CD4-positive, alpha-beta T cell treated with Interleukin-17A for 1 hour (primary cell): ENCODE measurements around the gene FLII.

ENCODE experiments used
- DNase-seq: peaks from one replicate; pipeline ENCODE4 v3.0.0-alpha.2; 2020

The FLII gene

DNA sequence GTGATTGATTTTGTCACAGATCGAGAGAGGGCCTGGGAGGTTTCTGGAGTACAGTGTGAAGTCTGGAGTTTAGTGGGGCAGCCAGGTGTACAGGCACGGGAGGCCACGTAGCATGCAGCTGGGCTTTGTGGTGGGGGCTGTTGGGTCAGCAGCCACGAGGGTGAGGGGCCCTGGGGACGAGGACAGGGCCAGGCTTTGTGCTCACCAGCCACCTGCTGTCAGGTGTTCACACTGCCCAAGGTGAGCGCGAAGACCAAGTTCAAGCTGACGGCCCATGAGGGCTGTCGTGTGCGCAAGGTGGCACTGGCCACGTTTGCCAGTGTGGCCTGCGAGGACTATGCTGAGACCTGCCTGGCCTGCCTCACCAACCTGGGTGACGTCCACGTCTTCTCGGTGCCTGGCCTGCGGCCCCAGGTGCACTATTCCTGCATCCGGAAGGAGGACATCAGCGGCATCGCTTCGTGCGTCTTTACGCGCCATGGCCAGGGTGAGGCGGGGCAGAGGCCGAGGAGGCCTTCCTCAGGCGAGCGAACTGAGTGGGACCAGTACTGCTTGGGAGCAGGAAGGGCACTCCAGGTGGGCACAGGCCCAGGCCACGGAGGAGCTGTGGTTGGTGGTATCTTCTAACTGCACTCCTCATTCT lies 17.2 kb downstream of the FLII start:
- DNase-seq = no peak

DNA sequence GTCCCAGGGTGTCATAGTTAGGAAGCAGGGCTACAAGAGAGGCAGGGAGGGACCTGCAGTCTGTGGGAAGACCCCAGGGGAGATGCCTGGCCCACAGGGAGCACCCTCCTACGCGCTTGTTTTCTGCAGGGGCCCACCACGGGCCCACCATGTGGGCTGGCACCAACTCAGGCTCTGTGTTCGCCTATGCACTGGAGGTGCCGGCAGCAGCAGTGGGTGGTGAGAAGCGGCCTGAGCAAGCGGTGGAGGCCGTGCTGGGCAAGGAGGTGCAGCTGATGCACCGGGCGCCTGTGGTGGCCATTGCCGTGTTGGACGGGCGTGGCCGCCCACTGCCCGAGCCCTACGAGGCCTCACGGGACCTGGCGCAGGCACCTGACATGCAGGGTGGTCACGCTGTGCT lies 18.1 kb downstream of the FLII start:
- no peak for DNase-seq

DNA sequence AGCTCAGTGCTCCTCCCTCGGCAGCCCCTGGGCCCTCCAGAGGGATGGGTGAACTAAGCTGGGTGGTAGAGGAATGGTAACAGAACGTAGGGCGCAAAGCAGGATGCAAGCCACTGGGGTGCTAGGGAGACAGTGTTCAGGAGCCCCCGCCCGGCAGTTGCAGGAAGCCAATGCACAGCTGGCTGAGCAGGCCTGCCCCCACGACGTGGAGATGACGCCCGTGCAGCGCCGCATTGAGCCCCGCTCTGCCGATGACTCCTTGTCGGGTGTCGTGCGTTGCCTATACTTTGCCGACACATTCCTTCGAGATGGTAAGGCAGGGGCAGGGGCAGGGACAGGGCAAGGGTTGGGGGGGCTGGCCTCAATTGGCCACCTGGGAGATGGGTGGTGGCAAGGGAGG lies 20.2 kb downstream of the FLII start:
- no peak for DNase-seq

DNA sequence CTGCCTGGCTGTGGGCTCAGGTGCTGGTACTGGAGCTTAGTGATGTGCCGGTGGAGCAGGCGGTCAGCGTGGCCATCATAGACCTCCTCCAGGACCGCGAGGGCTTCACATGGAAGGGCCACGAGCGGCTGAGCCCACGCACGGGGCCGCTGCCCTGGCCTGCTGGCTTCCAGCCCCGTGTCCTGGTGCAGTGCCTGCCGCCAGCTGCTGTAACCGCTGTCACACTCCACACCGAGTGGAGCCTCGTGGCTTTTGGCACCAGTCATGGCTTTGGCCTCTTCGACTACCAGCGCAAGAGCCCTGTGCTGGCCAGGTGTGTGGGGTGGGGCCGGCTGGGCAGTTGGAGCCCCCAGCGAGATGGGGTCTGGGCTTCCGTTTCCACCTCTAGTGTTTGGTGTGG lies 21.1 kb downstream of the FLII start:
- no peak for DNase-seq

DNA sequence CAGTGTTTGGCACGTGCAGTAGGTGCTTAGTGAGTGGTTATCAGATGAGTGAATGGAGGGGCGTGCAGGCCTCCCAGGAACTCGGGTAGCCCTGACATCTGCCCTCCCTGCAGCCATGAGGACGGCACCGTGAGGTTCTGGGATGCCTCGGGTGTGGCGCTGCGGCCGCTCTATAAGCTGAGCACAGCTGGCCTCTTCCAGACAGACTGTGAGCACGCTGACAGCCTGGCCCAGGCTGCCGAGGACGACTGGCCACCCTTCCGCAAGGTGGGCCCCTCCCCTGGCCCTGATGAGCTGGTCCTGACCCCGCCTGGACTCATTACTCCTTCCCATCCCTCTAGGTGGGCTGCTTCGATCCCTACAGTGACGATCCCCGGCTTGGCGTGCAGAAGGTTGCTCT lies 22.0 kb downstream of the FLII start:
- no peak for DNase-seq

DNA sequence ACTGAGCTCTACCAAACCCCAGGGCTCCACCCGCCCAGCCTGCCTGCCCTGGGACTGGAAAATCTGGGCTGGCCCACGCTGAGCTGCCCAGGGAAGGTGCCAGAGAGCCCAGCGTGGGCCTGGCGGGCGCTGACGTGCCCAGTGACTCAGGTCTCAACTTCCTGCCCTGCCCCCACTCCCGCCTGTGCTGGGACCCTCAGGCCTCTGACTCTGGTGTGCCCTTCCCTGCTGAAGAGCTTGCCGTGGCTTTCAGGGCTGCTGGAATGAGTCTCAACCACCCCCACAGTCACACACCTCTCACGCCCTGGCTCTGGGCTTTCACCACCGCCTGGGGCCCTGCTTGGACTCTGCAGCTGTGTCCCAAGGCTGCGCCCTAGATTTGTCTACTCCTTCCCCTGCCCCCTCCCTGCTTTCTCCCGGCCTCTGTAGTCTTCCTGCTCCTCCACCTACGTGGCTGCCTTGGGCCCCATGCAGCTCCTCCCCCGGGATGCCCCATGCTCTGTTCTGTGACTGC lies 22.7 kb downstream of the FLII start:
- DNase-seq = no peak

DNA sequence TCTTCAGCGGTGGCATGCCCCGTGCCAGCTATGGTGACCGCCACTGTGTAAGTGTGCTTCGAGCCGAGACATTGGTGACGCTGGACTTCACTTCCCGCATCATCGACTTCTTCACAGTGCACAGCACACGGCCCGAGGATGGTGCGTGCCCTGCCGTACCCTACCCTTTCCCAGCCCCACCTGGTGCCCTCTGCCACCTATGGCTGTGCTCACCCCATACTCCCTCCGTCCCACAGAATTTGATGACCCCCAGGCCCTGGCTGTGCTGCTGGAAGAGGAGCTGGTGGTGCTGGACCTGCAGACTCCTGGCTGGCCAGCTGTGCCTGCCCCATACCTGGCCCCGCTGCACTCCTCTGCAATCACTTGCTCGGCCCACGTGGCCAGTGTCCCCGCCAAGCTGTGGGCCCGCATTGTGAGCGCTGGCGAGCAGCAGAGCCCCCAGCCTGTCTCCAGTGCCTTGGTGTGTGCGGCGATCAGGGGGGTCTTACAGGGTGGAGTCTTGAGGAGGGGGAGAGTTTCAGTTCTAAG lies 23.6 kb downstream of the FLII start:
- no peak for DNase-seq

DNA sequence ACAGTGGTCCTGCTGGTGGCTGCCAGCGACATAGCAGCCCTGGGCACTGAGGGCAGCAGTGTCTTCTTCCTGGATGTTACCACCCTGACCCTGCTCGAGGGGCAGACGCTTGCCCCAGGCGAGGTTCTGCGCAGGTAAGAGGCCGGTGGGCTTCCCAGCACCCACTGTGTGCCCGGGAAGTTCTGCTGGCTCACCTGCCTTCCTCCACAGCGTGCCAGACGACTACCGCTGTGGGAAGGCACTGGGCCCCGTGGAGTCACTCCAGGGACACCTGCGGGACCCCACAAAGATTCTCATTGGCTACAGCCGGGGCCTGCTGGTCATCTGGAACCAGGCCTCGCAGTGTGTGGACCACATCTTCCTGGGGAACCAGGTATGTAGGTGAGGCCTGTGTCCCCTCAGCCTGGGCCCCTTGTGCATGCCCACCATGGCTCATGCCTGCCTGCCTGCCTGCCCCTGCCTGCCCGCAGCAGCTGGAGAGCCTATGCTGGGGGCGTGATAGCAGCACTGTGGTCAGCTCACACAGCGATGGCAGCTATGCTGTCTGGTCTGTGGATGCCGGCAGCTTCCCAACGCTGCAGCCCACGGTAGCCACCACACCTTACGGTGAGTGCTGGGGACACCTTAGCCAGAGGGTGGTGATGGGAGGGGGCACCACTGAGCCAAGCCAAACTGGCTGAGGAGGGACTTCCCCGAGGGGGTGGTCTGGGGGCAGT lies 24.6 kb downstream of the FLII start:
- DNase-seq = no peak

DNA sequence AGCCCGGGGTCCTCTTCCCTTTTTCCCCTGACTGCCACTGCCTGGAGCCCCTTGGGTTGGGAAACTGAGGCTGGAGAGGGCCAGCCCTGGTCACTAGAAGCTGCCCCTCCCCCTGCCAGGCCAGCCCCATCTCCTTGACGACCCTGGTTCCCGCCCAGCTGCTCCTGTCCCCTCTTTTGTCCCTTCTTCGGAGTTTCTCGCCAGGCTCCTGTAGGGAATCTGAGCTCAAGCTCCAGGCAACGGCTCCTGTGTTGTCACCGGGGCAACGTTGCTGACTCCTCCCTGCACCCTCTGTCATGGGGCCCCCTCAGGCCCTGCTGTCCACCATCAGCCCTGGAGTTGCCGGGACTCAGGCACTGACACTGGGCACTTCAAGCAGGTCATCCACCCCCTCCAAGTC lies 27.4 kb downstream of the FLII start:
- DNase-seq = no peak

DNA sequence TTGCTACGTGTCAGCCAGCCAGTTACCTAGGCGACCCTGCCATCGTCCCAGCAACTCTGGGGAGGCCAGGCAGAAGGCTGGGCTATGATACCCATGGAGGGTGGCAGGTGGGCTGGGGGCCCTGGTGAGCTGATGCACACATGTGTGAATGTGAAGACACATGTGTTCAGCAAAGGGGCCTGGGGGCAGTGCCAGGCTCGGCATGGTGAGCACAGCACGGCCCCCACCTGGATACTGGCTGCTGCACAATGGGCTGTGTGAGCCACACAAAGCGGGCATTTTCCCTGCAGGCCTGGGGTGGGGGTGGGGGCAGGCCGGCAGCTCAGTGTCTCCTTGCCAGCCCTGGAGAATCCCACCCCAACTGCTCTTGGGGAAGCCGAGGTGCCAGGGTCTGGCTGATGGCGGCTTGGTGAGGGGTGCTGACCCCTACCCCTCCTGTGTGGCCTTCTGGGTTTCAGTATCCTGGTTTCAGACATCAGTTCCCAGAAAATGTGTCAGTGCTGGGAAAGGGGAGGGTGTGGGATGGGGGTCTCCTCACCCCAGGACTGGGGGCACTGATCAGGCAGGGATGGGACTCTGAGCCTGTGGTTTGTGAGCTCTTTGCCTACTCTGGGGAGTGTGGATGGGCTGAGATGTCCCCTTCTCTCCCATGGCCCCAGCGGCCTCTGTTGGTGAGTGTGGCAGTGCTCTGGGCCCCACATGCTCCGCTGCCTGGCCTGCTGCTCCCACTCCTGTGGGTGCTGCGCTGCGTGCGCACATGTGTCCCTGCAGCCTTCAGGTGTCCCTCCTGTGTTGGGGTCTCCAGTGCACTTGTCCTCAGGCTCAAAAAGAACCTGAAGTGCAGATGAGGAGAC lies 28.0 kb downstream of the FLII start:
- no peak for DNase-seq

DNA sequence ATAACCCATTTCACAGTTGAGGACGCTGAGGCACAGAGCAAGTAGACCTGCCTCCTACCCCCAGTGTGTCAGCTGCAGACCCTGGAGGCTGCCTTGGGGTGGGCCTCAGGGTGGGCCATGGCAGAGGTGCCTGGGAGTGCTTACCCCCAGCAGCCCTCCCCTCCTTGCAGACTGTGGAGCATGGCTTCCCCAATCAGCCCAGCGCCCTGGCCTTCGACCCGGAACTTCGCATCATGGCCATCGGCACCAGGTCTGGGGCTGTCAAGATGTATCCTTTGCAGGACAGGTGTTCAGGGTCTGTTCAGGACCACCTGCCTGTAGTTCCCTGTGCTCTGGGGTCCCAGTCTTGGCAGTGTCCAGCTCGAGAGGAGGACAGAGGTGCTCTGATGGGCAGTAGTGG lies 28.8 kb downstream of the FLII start:
- DNase-seq = no peak

DNA sequence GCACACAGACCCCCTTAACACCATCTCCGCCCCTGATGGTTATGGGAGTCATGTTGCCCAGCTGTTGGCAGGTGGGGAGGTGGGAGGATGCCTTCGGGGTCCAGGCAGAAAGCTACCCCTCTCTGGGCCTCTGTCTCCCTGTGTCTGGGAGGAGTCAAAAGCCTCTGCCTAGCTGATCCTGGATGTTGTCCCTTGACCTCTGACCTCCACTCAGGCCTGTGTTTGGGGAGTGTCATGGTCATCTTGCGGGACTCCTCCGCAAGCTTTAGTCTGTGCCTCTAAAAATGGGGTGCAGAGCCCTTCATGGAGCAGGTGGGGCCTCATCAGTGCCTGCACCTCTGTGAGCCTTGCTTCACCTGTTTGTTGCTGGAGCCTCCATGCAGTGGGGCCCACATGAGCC lies 29.3 kb downstream of the FLII start:
- DNase-seq = no peak

DNA sequence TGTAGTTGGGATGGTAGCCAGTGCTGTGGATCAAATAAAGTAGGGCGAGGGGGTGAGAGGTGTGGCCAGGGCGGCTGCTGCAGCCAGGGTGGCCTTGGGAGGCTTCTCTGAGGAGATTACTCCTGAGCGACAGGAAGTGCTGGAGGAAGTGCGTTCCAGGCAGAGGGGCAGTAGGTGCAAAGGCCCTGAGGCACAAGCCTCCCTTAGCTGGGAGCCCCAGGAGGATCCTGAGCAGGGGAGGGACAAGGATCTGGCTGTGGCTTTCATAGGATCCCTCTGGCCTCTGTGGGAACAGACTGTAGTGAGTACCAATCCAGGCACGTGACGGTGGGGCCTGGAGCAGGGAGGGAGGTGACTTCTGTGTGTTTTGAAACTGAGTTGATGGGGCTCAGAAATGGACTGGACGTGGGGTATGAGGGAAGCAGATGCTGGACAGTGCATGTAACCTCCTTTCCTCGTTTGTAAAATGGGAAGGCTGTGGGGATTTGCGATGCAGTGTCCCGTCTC lies 30.3 kb downstream of the FLII start:
- no peak for DNase-seq

DNA sequence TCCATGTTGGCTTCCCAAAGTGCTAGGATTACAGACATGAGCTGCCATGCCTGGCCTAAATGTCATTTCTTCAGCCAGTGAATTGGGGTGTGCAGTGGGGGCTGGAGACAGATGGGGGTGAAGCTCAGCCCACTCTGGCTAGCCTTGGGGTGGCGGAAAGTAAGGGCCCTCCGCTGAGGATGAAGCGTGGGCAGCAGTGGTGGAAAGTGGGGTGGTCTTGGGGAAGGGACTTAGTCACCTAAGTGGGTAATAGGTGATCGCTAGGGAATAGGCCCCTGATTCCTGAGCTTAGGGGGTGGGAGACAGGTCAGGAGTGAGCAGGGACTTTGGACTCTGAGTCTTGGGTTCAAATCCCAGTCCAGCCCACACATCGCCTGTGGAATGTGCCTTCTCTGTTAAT lies 30.9 kb downstream of the FLII start:
- DNase-seq = no peak

DNA sequence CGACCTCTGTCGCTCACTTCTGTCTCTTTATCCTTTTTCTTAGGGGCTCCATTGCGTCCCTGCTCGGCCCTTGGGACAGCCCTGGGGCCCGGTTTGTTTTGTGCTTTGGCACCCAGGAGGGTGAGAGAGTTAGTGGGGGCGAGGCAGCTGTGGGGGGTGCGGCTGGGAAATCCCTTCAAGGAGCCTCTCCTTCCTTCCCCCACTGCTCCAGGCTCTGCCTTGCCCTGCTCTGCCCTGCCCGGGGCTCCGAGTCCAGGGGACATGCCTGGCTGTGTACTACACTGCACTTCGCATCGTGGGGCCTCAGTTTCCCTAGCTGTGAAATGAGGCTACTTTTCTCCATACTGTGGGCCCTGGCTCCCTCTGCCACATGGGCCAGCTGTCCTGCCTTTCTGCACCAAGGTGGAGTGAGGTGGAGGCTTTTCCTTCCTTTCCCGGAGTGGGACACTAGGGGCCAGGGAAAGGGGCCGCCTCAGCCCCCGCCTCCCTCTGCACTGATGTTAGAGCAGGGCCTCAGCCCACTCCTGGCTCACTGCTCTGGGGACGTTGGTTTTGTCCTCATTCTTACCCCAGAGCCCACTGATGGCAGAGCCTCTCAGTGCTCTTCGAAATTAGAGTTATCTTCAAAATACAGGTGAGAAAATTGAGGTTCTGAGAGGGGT lies 32.1 kb downstream of the FLII start:
- no peak for DNase-seq

DNA sequence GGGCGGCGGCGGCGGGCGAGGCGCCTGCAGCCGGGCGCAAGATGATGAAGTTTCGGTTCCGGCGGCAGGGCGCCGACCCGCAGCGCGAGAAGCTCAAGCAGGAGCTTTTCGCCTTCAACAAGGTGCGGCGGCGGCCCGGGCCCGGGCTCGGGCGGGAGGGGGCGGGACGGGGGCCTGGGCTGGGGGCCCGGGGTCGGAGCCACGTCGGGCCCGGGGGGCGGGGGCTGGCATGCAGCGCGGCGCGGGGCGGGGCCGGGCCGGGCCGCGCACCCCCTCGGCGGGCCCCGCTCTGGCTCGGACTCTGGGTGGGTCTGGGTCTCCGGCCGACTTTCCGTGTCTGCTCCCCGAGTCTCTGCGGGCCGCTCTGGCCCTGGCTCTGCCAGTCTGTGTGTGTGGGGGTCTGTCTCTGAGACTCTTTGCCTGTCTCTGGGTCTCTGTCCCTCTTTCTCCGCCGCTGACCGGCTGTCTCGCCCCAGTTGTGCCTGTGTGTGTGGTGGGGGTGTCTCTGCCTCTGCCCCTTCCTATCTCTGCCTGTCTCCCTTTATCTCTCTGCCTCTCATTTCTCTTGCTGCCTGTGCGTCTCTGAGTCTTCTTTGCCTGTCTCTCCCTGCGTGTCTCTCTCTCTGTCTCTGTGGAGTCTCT lies 32.8 kb downstream of the FLII start:
- peak; percentile 14 for DNase-seq

DNA sequence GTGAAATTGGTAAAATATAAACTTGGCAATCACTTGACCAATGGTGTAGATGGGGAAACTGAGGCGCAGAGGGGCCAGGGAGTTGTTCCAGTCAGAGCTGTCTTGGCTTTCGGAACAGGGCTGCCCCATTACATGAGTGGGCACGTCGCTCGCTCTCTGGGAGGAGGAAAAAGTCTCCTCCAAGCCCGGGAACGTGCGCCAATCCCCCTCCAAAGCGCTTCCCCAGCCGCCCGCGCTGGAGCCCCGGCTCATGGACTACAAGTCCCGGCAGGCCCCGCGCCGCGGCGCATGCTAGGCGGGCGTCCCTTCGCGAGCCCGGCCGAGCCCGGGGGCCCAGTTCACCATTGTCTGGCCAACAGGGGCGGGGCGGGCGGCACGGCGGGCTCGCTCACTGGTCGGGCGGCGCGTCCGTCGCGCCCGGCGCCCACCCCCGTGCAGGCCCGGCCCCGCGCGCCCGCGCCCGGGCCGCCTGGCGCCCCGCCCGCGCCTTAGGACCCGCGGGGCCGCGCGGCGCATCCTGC lies 33.4 kb downstream of the FLII start, which contains the start of gene LLGL1:
Gene LLGL1, plus strand, starts transcription at position 515 of the 521 bp plus-strand sequence. CDS start 48 bp downstream, outside the sequence.
- peak; percentile 94 for DNase-seq

DNA sequence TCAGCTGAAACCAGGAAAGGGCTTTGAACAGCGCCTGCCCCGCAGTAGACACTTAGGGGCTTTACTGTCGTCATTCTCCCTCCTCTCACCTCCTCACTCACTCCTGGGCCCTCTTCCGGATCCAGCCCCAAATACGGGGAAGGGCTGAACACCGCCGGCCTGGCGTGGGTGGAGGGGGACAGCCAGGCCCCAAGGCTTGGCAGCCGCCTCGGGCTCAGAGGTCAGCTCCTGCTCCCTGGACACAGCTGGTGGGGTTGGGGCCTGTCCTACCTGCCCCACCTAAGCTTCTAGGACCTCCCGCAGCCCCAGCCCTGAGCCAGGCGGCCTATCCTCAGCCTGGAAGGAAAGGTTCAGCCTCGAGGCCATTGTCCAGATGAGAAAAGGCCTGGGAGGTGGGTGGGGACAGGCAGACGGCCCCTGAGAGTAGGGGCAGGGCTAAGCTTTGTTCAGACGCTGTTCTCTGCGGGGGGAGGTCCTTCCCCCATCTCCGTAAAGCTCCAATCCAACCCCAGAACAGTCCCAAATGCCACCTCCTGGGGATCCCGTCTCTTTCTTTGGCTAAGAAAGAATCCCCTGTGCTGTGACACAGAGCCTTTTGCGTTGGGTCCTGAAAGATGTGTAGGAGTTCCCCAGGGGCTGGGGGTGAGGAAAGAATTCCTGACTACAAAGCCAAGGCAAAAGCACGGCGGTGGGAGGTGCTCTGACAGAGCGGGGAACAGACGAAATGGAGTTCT lies 34.0 kb downstream of the FLII start:
- DNase-seq = no peak

DNA sequence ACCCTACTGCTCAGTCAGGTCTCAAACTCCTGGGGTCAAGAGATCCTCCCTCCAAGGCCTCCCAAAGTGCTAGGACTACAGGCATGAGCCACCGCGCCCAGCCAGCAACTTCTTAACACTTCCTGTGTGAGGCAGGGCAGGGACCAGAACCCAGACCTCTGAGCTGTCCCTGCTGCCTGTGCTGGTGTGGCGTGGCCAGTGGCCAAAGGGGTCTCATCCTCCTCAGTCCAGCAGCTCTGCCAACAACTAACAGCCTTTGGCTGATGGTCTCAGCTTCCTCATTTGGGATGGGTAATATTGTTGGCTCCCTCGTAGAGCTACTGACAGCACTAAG lies 34.5 kb downstream of the FLII start:
- DNase-seq = no peak

DNA sequence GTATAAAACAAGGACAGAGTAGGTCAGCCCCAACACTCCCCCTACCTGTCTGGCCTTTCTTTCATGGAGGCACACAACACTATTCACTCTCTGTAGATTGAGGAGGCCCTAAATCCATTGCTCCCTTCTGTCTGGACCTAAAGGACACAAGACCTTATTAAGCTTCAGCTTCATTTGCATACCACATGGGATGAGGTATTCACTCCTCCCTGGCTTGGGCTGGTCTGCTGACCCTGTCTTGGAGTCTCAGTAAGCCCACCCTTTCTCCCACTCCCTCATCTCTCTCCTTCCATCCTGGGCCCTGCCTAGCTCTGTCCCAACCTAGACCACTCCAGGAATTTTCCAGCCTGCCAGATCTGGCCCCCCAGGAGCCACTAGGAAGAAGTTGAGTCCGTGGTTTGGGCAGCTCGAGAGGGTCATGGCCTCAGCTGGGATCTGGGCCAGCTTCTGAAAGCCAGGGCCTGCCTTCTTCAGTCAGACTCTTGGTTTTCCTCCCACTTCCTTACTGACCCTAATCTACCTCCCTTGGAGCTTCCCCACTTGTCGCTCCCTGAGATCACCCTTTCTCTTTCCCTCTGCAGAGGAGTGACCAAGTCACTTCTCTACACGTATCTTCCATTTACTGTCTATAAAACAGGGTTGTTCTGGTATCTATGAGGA lies 39.7 kb downstream of the FLII start:
- DNase-seq = no peak
